KOPT-K1 (cell line): Measurements from ENCODE around the gene EPHX1.
A peak's percentile ranks its signal among the peaks of the same experiment; 100 is the strongest.
"Not testable (repeated sequence)": the region's sequence is repeated elsewhere in the genome, so short reads cannot be mapped to it uniquely, and the experiment has no call there.

Experiments
- H3K27ac ChIP-seq: fragments of 200-600 bp; sonication (generic); 2 replicates; pipeline ENCODE4 v1.5.1; 2016; ENCODE audit warnings: antibody characterized with exemption, mild to moderate bottlenecking, low read depth, low read length; ENCODE audit not compliant: poor library complexity, severe bottlenecking
- H3K36me3 ChIP-seq: fragments of 200-600 bp; sonication (generic); 2 replicates; pipeline ENCODE4 v1.5.1; 2017; ENCODE audit warnings: antibody characterized with exemption, mild to moderate bottlenecking, low read length, moderate library complexity; ENCODE audit not compliant: insufficient read depth
- H3K9me3 ChIP-seq: fragments of 200-600 bp; sonication (generic); 2 replicates; pipeline ENCODE4 v1.5.1; 2017; ENCODE audit warnings: antibody characterized with exemption, low read length, mild to moderate bottlenecking; ENCODE audit not compliant: insufficient read depth, poor library complexity, severe bottlenecking

Gene EPHX1

GRCh38 chr1:225809842-225810578 is at the start of gene EPHX1:
Gene EPHX1, plus strand, starts transcription at chr1:225810124. Its CDS starts 18,606 bp downstream, at chr1:225828730.
- H3K9me3 ChIP-seq, result no peaks in the 10 kb centered on the region

DNA sequence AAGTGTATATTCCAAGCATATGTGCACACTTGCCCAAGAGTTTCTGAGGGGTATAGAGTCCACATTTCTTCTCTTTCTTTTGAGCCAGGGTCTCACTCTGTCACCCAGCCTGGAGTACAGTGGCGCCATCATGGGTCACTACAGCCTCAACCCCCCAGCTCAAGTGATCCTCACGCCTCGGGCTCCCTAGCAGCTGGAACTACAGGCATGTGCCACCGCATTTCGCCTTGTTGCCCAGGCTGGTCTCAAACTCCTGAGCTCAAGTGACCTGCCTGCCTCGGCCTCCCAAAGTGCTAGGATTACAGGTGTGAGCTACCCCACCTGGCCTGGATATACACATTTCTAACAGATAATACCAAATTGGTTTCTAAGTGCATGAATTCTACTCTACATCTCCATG is 49.4 kb upstream of the EPHX1 start:
- H3K36me3 ChIP-seq, result no peaks in the 10 kb centered on the region
- H3K9me3 ChIP-seq, result no peaks in the 10 kb centered on the region
- no peak overlapping the region for H3K27ac ChIP-seq

More at GRCh38 chr1:225809842-225810578, at the start of gene EPHX1:
- Histone ChIP-seq H3K36me3 (no peaks in the 10 kb centered on the region), H3K27ac (no peak within 1 kb of the TSS)

- H3K36me3 ChIP-seq, H3K27ac ChIP-seq, H3K9me3 ChIP-seq: not testable (repeated sequence)
Measured at GRCh38 chr1:225761395-225761794, 48.5 kb upstream of the EPHX1 start.

DNA sequence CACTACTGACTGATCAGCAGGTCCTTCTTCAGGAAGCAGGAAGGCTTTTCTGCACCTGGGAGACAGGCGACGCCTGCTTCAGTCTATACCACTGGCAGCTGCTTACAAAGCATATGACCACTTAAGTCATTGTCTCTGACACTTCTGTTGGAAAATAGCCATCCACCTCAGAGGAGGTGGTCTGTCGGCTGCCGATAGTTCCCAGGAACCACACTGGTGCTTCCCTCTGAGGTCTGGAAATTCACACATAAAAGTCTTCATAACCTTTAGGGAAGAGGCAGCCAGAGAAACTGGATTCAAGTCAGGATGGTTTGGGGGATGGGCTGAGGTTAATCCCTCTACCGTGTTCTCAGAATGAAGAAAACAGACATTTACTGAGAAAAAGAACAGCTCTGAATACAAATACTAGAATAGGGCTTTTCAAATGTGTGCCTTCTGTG is 47.9 kb upstream of the EPHX1 start:
- H3K9me3 ChIP-seq, result no peaks in the 10 kb centered on the region
- H3K36me3 ChIP-seq, result no peaks in the 10 kb centered on the region
- H3K27ac ChIP-seq, result no peak overlapping the region

- no peaks in the 10 kb centered on the region for H3K9me3 ChIP-seq
- no peaks in the 10 kb centered on the region for H3K36me3 ChIP-seq
- H3K27ac ChIP-seq, result no peak overlapping the region
Measured at GRCh38 chr1:225762444-225762843, 47.5 kb upstream of the EPHX1 start.

- H3K36me3 ChIP-seq, result no peaks in the 10 kb centered on the region
- H3K9me3 ChIP-seq, result no peaks in the 10 kb centered on the region
- H3K27ac ChIP-seq, result no peak overlapping the region
Measured at GRCh38 chr1:225763716-225764548, 46.0 kb upstream of the EPHX1 start.

- H3K36me3 ChIP-seq, result no peaks in the 10 kb centered on the region
- no peaks in the 10 kb centered on the region for H3K9me3 ChIP-seq
- no peak overlapping the region for H3K27ac ChIP-seq
Measured at GRCh38 chr1:225765982-225766674, 43.8 kb upstream of the EPHX1 start.

DNA sequence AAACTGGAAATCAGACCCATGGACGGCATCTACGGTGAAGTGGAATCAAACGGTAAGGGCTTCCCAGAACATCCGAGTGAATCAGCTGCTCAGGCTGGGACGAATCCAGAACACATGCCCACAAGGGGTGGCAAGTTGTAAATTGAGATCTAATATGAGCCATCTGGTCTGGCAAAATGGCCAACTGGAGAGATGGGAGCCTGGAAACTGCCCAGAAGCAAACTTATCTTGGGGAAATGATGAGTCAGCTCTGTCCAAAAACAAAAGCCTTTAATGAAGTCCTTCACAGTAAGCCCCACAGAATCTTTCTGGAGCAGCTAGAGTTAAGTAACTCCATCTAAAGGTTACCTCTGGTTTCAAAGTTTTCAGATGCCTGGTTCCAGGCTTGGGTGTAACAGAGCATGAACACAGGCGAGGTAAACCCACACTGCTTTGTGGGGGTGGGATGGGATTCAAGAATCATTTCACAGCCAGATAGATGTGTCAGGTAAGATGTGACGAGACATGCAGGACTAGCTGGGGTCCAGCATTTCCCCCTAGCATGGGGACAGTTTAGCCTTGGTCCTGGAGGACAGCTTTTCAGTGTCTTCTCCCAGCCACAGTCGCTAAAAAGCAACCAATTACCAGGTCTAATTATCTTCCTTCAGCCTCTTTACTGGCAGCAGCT is 42.8 kb upstream of the EPHX1 start:
- Histone ChIP-seq H3K9me3 (no peaks in the 10 kb centered on the region), H3K36me3 (no peaks in the 10 kb centered on the region), H3K27ac (peak overlapping the region; percentile 55)

- Histone ChIP-seq H3K36me3 (no peaks in the 10 kb centered on the region), H3K27ac (peak overlapping the region; percentile 55), H3K9me3 (no peaks in the 10 kb centered on the region)
Measured at GRCh38 chr1:225767634-225768540, 42.0 kb upstream of the EPHX1 start.

DNA sequence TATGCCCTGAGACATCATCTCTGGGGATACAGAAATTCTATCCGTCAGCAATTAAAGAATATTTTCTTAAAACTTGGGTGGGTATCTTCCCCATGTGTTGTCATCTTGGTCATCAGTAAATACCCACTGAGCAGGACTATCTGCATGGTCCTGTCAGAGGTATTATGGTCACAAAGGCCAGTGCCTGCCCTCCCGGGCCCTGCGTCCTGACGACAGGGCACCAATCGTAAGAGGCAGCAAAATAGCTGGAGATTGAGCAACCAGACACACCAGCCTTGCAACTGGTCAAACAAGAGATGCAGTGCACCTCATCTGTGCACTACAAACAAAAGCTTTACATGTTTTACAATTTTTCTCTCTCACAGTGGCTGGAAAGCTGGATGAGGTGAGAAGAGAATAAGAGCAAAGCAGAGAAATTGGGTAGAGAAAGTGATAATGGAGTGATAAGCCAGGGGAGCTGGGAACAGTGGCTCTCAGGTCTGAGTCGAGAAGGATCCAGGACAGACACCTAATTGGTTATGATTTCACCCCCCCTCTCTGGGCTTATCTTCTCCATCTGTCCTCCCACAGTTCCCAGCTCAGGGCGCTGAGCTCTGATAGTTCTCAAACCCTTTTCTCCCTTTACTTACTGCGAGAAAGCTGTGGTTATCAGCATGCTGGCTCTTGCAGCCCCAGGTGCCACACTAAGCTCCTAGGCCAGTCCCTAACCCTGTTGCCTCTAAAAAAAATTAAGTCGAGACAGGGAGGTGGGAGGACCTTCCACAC is 41.1 kb upstream of the EPHX1 start:
- Histone ChIP-seq H3K27ac (peak overlapping the region; percentile 15), H3K36me3 (no peaks in the 10 kb centered on the region)

DNA sequence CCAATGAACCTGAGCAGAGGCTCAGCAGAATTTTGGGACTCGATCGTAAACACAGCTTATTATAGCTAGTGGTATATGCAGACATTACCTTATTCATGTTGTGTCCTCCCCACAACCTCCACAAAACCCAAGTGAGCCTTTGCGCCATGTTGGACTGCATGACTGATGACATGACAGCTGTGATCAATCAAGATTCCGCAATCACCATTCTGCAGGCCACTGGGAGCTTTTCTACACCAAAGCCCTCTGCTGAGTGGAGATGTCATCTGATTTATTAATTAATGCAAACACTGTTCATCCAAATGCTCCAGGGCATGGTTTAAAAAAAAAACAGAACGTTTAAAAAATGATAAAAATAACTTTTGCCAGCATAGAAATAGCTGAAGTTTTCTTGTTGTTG is 40.2 kb upstream of the EPHX1 start:
- Histone ChIP-seq H3K9me3 (no peaks in the 10 kb centered on the region), H3K27ac (peak overlapping the region; percentile 15), H3K36me3 (no peaks in the 10 kb centered on the region)

More for the DNA sequence above, 41.1 kb upstream of the EPHX1 start:
- no peaks in the 10 kb centered on the region for H3K9me3 ChIP-seq

GRCh38 chr1:225770561-225771248 is 39.2 kb upstream of the EPHX1 start:
- Histone ChIP-seq H3K27ac (no peak overlapping the region), H3K9me3 (no peaks in the 10 kb centered on the region), H3K36me3 (no peaks in the 10 kb centered on the region)
